ENCODE measurements around the gene NOXO1. TPM values are rescaled to one million over a fixed set of nuclear protein-coding genes. Genes with fewer than 3 reads are reported as not detected.

NOXO1 gene
- total RNA-seq, 1 donor from 2014 or later: 0.96 TPM

GRCh38 chr16:2001035-2001434 is 19.8 kb upstream of the NOXO1 start:
- no peaks in the 10 kb centered on the region for H3K27me3 ChIP-seq (ENCODE audit: control insufficient read depth, insufficient read depth, low read length)
- peaks cover 3% of the 10 kb centered on the region for H3K36me3 ChIP-seq (ENCODE audit: control insufficient read depth, insufficient read depth, low read length)
- H3K4me3 ChIP-seq (ENCODE audit: low read depth, low read length): no peak overlapping the region
- no peak for DNase-seq (ENCODE audit: low read depth)
- TF ChIP-seq CTCF (IDR thresholded peaks at IDR 0.05; ENCODE audit: insufficient read depth, low read length, poor library complexity, severe bottlenecking): no peak

GRCh38 chr16:1999866-2000514 is 18.7 kb upstream of the NOXO1 start:
- peaks cover 2% of the 10 kb centered on the region for H3K36me3 ChIP-seq (ENCODE audit: control insufficient read depth, insufficient read depth, low read length)
- no peaks in the 10 kb centered on the region for H3K27me3 ChIP-seq (ENCODE audit: control insufficient read depth, insufficient read depth, low read length)
- DNase-seq (ENCODE audit: low read depth): no peak
- no peak for TF ChIP-seq CTCF (IDR thresholded peaks at IDR 0.05; ENCODE audit: insufficient read depth, low read length, poor library complexity, severe bottlenecking)
- no peak overlapping the region for H3K4me3 ChIP-seq (ENCODE audit: low read depth, low read length)

- TF ChIP-seq CTCF (IDR thresholded peaks at IDR 0.05; ENCODE audit: insufficient read depth, low read length, poor library complexity, severe bottlenecking): no peak
Observed at GRCh38 chr16:1998852-1999801, 17.9 kb upstream of the NOXO1 start.

GRCh38 chr16:1998360-1998835 is 17.1 kb upstream of the NOXO1 start:
- Histone ChIP-seq H3K27me3 (ENCODE audit: control insufficient read depth, insufficient read depth, low read length) (no peaks in the 10 kb centered on the region), H3K4me3 (ENCODE audit: low read depth, low read length) (no peak overlapping the region), H3K36me3 (ENCODE audit: control insufficient read depth, insufficient read depth, low read length) (peaks cover 2% of the 10 kb centered on the region)
- TF ChIP-seq CTCF (IDR thresholded peaks at IDR 0.05; ENCODE audit: insufficient read depth, low read length, poor library complexity, severe bottlenecking): no peak
- DNase-seq (ENCODE audit: low read depth): no peak

More at GRCh38 chr16:1998852-1999801, 17.9 kb upstream of the NOXO1 start:
- Histone ChIP-seq H3K36me3 (ENCODE audit: control insufficient read depth, insufficient read depth, low read length) (peaks cover 2% of the 10 kb centered on the region), H3K4me3 (ENCODE audit: low read depth, low read length) (no peak overlapping the region), H3K27me3 (ENCODE audit: control insufficient read depth, insufficient read depth, low read length) (no peaks in the 10 kb centered on the region)
- no peak for DNase-seq (ENCODE audit: low read depth)

- H3K27me3 ChIP-seq (ENCODE audit: control insufficient read depth, insufficient read depth, low read length): no peaks in the 10 kb centered on the region
- H3K4me3 ChIP-seq (ENCODE audit: low read depth, low read length): no peak overlapping the region
- H3K36me3 ChIP-seq (ENCODE audit: control insufficient read depth, insufficient read depth, low read length): peaks cover 2% of the 10 kb centered on the region
- no peak for TF ChIP-seq CTCF (IDR thresholded peaks at IDR 0.05; ENCODE audit: insufficient read depth, low read length, poor library complexity, severe bottlenecking)
- no peak for DNase-seq (ENCODE audit: low read depth)
Observed at GRCh38 chr16:1997494-1998359, 16.5 kb upstream of the NOXO1 start.

Data from kidney epithelial cell (primary cell).